ENCODE results near the gene UNC119B.
"Not testable (repeated sequence)": the region's sequence is repeated elsewhere in the genome, so short reads cannot be mapped to it uniquely, and the experiment has no call there.

The UNC119B gene

GRCh38 chr12:120710031-120710804 lies at the start of gene UNC119B:
Gene UNC119B (plus strand): TSS chr12:120710458. CDS start chr12:120710475, 17 bp downstream.
- peak; percentile 76 for DNase-seq

DNA sequence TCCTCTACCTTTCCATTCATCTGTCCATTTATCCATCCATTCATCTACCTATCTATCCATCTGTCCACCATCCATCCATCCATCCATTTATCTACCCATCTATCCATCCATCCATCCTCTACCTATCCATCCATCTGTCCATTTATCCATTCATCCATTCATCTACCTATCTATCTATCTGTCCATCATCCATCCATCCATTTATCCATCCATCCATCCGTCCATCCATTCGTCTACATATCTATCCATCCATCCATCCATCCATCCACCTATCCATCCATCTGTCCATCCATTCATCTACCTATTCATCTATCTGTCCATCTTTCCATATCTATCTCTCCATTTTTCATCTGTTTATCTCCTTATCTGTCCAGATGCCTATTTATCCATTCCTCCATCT lies 48.8 kb upstream of the UNC119B start:
- no peak for DNase-seq

DNA sequence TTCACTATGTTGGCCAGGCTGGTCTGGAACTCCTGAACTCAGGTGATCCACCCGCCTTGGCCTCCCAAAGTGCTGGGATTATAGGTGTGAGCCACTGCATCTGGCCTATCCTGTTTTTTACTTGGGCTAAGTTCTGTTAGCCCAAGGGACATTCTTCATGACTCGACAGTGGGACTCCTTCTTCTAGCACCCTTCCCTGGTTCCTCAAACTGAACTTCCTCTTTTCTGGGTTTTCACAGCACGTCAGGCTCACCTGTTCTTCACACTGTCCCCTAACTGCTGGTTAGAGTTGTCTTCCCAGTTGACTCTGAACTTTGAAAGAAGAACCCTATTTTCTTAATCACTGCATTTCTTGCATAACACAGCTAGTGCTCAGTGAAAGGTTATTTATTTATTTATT lies 47.4 kb upstream of the UNC119B start:
- DNase-seq, result no peak

DNA sequence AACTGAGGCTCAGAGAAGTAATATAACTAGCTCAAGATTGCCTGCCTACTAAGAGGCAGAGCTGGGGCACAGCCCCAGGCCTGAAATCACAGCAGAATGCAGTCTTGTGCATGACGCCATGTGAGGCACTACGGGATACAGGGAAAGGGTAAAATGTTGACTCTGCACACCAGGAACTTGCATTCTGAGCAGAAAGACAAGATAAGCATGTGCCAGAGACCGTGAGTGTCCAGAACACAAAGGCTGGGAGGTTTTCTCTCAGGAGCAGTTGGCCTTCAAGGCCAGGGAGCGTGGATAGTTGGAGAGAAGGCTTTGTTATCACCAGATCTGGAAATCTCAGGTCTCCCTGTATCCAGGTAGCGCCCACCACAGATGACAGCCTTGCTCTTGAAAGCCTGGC lies 46.5 kb upstream of the UNC119B start:
- no peak for DNase-seq

DNA sequence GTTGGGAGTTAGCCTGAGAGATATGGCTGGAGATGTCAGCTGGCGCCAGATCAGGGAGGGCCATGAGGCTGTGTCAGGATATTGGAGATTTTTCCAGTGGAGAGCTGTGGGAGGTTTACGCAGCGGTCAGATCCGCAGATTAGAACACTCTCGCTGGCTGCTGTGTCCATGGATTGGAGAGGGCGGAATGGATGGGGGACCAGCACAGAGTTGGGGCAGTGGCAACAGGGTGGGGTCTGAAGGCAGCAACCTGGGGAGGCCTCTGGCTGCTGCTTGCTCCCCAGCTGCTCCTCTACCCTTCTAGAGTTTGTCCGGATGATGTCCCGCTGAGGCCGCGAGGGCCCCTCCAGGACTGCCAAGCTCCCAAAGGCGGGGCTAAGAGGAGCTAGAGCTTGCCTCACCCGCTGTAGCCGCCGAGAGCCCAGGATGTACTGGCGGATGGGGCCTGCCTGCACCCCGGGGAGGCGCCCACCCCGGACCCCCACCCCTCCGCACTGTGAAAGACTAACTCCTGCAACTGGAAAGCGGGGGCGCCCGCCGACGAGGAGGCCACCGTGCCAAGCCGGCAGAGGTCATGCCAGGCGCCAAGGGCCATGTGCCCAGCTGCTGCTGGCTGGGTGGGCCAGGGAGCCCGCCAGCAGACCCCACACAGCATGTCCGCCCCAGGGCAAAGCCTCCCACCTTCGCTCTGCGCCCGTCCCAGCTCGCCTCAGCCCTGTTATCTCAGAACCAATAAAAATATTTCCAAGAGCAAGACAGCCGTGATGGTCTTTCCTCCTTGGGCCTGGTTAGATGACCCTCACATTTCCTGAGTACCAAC lies 43.5 kb upstream of the UNC119B start:
- no peak for DNase-seq

GRCh38 chr12:120668091-120668867 lies 42.0 kb upstream of the UNC119B start:
- no peak for DNase-seq

- DNase-seq, result no peak
Measured at GRCh38 chr12:120668868-120669840, 41.1 kb upstream of the UNC119B start.

DNA sequence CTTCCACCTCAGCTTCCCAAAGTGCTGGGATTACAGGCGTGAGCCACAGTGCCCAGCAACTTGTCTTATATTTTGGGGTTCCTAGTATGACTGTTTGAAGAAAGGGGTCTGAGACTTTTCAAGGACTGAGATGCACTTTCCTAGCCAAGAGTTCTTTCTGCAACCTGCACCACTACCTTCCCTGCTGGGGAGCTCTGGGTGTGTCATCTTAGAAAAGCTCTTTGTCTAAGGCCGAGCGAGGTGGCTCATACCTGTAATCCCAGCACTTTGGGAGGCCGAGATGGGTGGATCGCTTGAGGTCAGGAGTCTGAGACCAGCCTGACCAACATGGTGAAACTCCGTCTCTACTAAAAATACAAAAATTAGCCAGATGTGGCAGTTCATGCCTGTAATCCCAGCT lies 40.0 kb upstream of the UNC119B start:
- DNase-seq, result not testable (repeated sequence)

GRCh38 chr12:120670667-120671066 lies 39.6 kb upstream of the UNC119B start:
- DNase-seq, result no peak

GRCh38 chr12:120674097-120674636 lies 36.1 kb upstream of the UNC119B start:
- DNase-seq, result no peak

DNA sequence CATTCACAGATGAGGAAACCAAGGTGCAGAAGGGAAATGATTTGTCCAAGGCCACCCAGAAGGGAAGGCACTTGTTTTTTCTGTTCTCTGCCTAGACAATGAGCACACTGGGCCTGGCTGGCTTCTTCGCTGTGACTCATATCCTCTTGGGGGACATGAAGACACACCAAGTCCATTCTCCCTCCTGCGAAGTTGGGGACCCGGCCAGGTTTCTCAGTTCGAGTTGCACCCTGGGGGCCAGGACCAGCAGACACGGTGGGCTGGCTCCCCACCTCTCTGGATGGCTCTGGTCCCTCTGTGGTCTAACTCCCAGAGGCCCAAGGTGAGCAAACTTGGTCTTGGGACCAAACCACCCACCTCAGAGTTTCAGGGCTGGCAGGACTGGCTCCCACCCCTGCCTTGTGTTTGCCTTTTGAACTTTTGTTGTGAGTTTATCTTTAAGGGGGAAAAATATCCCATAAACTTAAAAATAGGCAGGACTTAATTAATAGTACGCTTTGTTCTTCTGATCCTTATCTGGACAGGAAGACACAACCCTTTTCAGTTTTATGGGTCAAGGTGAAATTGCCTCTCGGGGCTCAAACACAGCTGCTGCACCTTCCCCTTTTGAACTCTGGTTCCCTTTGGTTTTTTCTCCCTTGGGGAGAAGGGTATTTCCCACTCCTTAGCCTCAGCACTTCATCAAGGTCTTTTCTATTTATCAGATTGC lies 32.3 kb upstream of the UNC119B start:
- no peak for DNase-seq

DNA sequence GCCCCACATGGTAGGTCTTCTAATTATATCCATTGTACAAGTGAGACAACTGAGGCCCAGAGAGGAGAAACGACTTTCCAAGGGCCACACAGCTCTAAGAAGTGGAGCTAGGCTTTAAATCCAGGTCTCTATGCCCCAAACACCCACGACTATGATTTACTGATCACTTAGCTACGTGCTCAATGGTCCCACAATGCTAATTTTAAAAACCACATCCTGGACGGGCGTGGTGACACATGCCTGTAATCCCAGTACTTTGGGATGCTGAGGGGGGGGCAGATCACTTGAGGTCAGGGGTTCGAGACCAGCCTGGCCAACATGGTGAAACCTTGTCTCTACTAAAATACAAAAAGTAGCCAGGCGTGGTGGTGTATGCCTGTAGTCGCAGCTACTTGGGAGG lies 31.7 kb upstream of the UNC119B start:
- DNase-seq, result no peak

DNA sequence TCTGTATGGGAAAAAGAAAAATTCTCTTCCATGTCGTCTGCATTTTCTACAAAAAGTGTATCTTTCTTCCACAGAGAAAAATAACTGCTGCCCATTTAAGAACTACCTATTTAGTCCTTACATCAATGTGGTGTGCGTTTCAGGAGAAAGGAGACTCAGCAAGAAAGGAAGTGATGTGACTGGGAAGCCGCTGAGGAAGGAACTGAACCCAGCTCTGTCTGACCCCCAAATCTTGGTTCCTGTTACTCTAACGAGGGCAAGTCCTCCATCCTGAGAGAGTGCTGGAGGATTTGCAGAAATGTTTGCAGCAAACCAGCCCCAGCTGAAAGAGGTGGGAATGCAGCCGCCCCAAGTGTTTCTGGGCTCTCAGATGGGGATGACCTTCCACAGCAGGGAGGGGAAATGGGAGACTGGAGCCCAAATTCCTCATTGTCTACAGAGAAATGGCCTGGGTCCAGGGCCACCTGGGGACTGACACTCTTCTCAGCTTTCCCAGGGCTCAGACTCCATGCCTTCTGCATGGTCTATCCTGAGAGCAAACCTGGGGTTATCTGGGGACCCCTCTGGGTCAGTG lies 30.0 kb upstream of the UNC119B start:
- DNase-seq, result no peak

GRCh38 chr12:120684523-120684932 lies 25.7 kb upstream of the UNC119B start:
- DNase-seq, result no peak

DNA sequence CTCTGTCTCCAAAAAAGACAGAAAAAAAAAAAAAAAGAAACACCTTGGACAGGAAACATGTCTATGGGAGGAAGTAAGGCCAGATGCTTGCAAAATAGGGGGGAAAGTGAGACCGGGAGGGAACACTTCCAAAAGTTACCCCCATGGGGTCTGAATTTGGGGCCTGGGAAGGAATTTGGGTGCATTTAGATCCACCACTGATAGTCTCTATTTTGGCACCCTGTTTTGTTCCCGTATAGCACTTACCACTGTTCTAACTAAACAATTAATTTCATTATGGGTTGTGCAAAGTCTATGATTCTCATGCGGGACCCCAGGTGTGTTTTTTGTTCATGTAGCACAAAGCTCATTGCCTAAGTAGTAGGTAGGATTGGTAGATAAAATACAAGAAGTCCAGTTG lies 24.7 kb upstream of the UNC119B start:
- no peak for DNase-seq

DNA sequence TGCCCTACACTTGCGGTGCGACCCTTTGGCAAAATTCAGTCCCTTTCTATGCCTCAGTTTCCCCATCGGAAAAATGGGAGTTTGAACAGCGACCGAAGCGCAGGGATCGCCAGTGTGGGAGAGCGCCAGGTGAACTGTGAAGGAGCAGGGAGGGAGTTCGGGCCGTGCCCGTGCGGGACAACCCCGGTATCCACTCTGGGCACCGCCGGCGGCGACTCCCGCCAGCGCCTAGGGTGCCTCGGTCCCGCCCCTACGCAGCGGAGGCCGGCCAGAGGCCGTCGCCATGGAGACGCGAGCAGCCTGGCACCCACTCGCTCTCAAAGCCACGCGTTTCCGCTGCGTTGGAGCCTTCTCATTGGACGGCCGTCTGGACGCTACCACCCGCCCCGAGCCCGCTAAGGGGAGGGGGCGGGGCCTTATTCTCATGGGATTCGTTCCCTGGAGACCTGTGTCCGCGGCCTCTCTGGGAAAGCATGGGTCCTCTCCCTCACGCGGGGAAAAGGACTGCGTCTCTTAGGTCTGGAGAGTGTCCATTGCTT lies 24.0 kb upstream of the UNC119B start:
- peak; percentile 97 for DNase-seq

DNA sequence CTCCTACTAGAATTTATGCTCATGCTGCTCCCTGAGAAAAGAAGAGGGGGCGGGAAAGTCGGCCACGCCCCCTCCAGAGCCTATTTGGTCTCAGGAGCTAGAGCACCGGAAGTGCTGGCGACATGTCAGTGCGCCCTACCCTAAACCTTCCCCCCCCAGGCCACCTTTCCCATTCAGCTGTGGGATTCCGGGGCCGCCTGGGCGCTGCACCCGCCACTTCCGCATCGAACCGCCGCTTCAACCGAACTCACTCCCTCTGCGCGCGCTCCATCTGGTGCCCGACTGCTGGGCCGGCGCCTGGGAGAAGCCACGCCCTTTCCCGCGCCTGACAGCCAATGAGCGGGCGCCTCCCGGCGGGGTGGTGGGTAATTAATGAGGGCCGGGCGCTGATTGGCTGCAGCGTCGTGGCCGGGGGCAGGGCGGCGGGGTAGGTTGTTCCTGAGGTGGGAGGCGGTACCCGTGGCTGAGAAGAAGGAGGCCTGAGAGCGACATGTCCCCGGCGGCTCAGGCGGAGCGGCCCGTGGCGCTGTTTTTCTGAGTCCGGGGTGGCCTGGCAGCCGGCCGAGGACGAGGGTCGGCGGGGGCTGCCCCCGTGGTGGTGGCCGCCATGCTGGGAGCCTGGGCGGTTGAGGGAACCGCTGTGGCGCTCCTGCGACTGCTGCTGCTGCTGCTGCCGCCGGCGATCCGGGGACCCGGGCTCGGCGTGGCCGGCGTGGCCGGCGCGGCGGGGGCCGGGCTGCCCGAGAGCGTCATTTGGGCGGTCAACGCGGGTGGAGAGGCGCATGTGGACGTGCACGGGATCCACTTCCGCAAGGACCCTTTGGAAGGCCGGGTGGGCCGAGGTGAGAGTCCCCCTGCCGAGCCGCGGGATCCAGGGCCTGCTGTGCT lies 23.3 kb upstream of the UNC119B start, which contains the start of gene MLEC:
Gene MLEC (plus strand): TSS at position 460 of the 888 bp plus-strand sequence. CDS start 148 bp downstream, at position 608.
- peak; percentile 99 for DNase-seq

DNA sequence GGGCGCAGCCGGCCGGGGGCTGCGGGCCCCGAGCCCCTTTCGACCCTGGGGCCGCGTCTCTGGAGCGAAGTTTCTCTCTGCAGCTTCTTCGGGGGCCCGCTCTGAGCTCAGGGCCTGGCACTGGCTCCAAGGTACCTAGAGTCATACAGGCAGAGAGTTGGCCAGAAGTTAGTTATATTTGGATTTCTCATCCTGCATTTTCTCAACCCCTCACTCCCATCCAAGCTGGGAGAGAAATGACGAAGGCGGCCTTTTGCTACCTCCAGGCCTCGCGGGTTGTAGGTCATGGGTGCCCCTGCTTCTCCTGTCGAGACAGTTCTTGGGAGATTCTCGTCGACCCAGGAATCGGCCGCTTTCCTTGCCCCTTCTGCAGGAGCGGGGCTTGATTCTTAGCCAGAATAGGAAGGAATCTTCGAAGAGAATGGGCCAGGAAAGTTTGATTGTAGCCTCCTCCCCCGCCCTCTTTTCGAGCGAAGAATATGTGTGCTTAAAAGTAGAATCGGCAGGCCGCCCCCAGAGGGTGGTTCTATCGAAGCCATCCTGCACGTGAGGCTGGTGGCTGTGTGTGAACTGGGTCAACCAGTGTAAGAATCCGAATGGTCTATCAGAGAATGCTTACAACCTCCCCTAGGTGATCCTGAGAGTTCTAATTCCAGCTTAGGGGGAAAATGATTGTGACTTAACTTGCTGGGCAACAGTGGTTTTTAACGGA lies 22.5 kb upstream of the UNC119B start:
- peak; percentile 34 for DNase-seq

Measured in CD4-positive, alpha-beta T cell treated with Interleukin-10 for 1 hour (primary cell).